Astrocyte (in vitro differentiated cells and primary cell): Measurements from ENCODE around the gene NMNAT3. TPM values are rescaled to one million over a fixed set of nuclear protein-coding genes. Genes with fewer than 3 reads are reported as not detected.

ENCODE experiments used
- DNase-seq: peaks from one replicate; pipeline ENCODE4 v3.0.0-alpha.2; 2010; ENCODE audit warnings: low read depth
- FAIRE-seq: peaks from 2 replicates; lab custom pipeline; 2011; peaks lifted over from hg19 to GRCh38; lab: Jason Lieb, UNC
- H2AFZ ChIP-seq: 2 replicates; pipeline ENCODE4 v1.6.0; 2012; ENCODE audit warnings: low read depth, low read length, inconsistent platforms
- H3K27ac ChIP-seq: 2 replicates; pipeline ENCODE4 v1.5.1; 2011; ENCODE audit warnings: low read depth, low read length, inconsistent platforms
- H3K27me3 ChIP-seq: 2 replicates; pipeline ENCODE4 v1.6.0; 2011; ENCODE audit warnings: low read length, inconsistent platforms; ENCODE audit not compliant: insufficient read depth
- H3K36me3 ChIP-seq: 2 replicates; pipeline ENCODE4 v1.5.1; 2011; ENCODE audit warnings: low read length, inconsistent platforms; ENCODE audit not compliant: insufficient read depth
- H3K4me1 ChIP-seq: 2 replicates; pipeline ENCODE4 v1.5.1; 2011; ENCODE audit warnings: low read length, inconsistent platforms; ENCODE audit not compliant: insufficient read depth
- H3K4me2 ChIP-seq: 2 replicates; pipeline ENCODE4 v1.6.0; 2012; ENCODE audit warnings: low read length, inconsistent platforms
- H3K4me3 ChIP-seq: 2 replicates; pipeline ENCODE4 v1.5.1; 2011; ENCODE audit warnings: low read depth, mild to moderate bottlenecking, low read length, inconsistent platforms; ENCODE audit not compliant: insufficient read depth
- H3K79me2 ChIP-seq: 2 replicates; pipeline ENCODE4 v1.6.0; 2012; ENCODE audit warnings: mild to moderate bottlenecking, low read length, inconsistent platforms; ENCODE audit not compliant: insufficient read depth
- H3K9ac ChIP-seq: 2 replicates; pipeline ENCODE4 v1.6.0; 2012; ENCODE audit warnings: mild to moderate bottlenecking, low read length, inconsistent platforms
- H3K9me3 ChIP-seq: 2 replicates; pipeline ENCODE4 v1.5.1; 2012; ENCODE audit warnings: low read depth, mild to moderate bottlenecking, low read length, inconsistent platforms; ENCODE audit not compliant: insufficient read depth
- H4K20me1 ChIP-seq: 2 replicates; pipeline ENCODE4 v1.6.0; 2012; ENCODE audit warnings: low read length, inconsistent platforms; ENCODE audit not compliant: insufficient read depth
- H3K27ac Mint-ChIP-seq: one replicate; pipeline ENCODE4 v1.8.0; 2021; ENCODE audit warnings: mild to moderate bottlenecking, mixed read lengths; ENCODE audit not compliant: unreplicated experiment
- H3K27me3 Mint-ChIP-seq: one replicate; pipeline ENCODE4 v1.8.0; 2021; ENCODE audit warnings: low read depth, mixed read lengths; ENCODE audit not compliant: unreplicated experiment
- H3K36me3 Mint-ChIP-seq: one replicate; pipeline ENCODE4 v1.8.0; 2021; ENCODE audit warnings: low read depth, mixed read lengths; ENCODE audit not compliant: unreplicated experiment
- H3K4me1 Mint-ChIP-seq: one replicate; pipeline ENCODE4 v1.8.0; 2021; ENCODE audit warnings: low read depth, mixed read lengths; ENCODE audit not compliant: unreplicated experiment
- H3K4me3 Mint-ChIP-seq: one replicate; pipeline ENCODE4 v1.8.0; 2021; ENCODE audit warnings: mild to moderate bottlenecking, moderate library complexity, mixed read lengths; ENCODE audit not compliant: unreplicated experiment
- H3K9me3 Mint-ChIP-seq: one replicate; pipeline ENCODE4 v1.8.0; 2021; ENCODE audit warnings: mild to moderate bottlenecking, mixed read lengths; ENCODE audit not compliant: unreplicated experiment
- CTCF ChIP-seq: IDR thresholded peaks from 2 replicates; pipeline ENCODE4 v1.5.1; 2011; ENCODE audit warnings: low read depth, mild to moderate bottlenecking, inconsistent platforms, low read length, moderate library complexity; ENCODE audit not compliant: insufficient read depth
- EZH2 ChIP-seq: IDR thresholded peaks from 2 replicates; pipeline ENCODE4 v1.6.1; 2012; ENCODE audit warnings: mild to moderate bottlenecking, low read length, inconsistent platforms; ENCODE audit not compliant: insufficient read depth
- total RNA-seq: library from RNA; stranded (reverse); gene quantifications from 2 replicates; pipeline ENCODE4 v1.2.1, GENCODE V29; 2021

The NMNAT3 gene
- total RNA-seq, 1 donor from 2014 or later, result 1.3 TPM

GRCh38 chr3:139695426-139696313, 17.9 kb upstream of the NMNAT3 start:
- no peak for TF ChIP-seq EZH2
- Mint-ChIP-seq H3K4me3 (no peak overlapping the region), H3K36me3 (no peaks in the 10 kb centered on the region), H3K4me1 (peaks cover 4% of the 10 kb centered on the region), H3K9me3 (no peaks in the 10 kb centered on the region), H3K27me3 (peaks cover 13% of the 10 kb centered on the region), H3K27ac (no peak overlapping the region)
- Histone ChIP-seq H3K9me3 (no peaks in the 10 kb centered on the region), H2AFZ (no peak overlapping the region), H3K4me2 (no peak overlapping the region), H3K27ac (no peak overlapping the region), H4K20me1 (no peaks in the 10 kb centered on the region), H3K9ac (no peak overlapping the region), H3K79me2 (no peaks in the 10 kb centered on the region), H3K27me3 (peaks cover 2% of the 10 kb centered on the region), H3K4me3 (no peak overlapping the region), H3K36me3 (no peaks in the 10 kb centered on the region), H3K4me1 (no peaks in the 10 kb centered on the region)
- FAIRE-seq (no peak), DNase-seq (peak; percentile 10)

DNA sequence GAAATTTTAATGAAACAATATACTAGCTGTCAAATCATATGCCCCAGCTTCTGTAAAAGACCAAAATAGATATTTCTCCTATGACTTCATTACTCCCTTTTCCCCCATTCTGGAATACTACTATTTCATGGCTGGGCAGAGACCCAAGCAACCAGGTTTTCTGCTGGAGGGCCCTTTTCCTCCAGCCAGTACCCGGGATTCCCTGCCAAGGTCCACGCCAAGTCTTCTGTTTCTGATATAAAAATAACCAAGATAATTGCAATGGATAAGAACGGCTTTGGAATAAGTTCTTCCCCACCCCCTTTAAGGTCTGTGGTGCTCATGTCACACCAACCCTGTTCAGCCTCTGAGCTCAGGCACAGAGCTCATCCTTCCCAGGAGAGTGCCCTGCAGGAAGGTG, 17.2 kb upstream of the NMNAT3 start:
- Histone ChIP-seq H3K4me1 (no peaks in the 10 kb centered on the region), H2AFZ (no peak overlapping the region), H3K9ac (no peak overlapping the region), H3K4me3 (no peak overlapping the region), H3K79me2 (no peaks in the 10 kb centered on the region), H3K4me2 (no peak overlapping the region), H3K27ac (no peak overlapping the region), H4K20me1 (no peaks in the 10 kb centered on the region), H3K36me3 (no peaks in the 10 kb centered on the region), H3K27me3 (peaks cover 2% of the 10 kb centered on the region), H3K9me3 (no peaks in the 10 kb centered on the region)
- DNase-seq, result no peak
- H3K36me3 Mint-ChIP-seq, result no peaks in the 10 kb centered on the region
- TF ChIP-seq EZH2, result no peak
- TF ChIP-seq CTCF, result no peak
- H3K27me3 Mint-ChIP-seq, result peaks cover 12% of the 10 kb centered on the region
- no peaks in the 10 kb centered on the region for H3K9me3 Mint-ChIP-seq
- no peak overlapping the region for H3K27ac Mint-ChIP-seq
- no peak overlapping the region for H3K4me3 Mint-ChIP-seq
- peaks cover 4% of the 10 kb centered on the region for H3K4me1 Mint-ChIP-seq
- FAIRE-seq, result no peak

- no peaks in the 10 kb centered on the region for H3K79me2 ChIP-seq
- no peaks in the 10 kb centered on the region for H3K36me3 ChIP-seq
- H3K27ac ChIP-seq, result no peak overlapping the region
- H3K27ac Mint-ChIP-seq, result peak overlapping the region; percentile 65
- H3K9me3 Mint-ChIP-seq, result no peaks in the 10 kb centered on the region
- peaks cover 12% of the 10 kb centered on the region for H3K27me3 Mint-ChIP-seq
- H3K36me3 Mint-ChIP-seq, result no peaks in the 10 kb centered on the region
- TF ChIP-seq CTCF (no peak), EZH2 (no peak)
- H3K4me3 ChIP-seq, result no peak overlapping the region
- no peak overlapping the region for H3K4me2 ChIP-seq
- H3K4me3 Mint-ChIP-seq, result no peak overlapping the region
- H4K20me1 ChIP-seq, result no peaks in the 10 kb centered on the region
- H3K4me1 Mint-ChIP-seq, result peaks cover 4% of the 10 kb centered on the region
- no peaks in the 10 kb centered on the region for H3K9me3 ChIP-seq
- peaks cover 2% of the 10 kb centered on the region for H3K27me3 ChIP-seq
- H3K9ac ChIP-seq, result no peak overlapping the region
- H3K4me1 ChIP-seq, result no peaks in the 10 kb centered on the region
- FAIRE-seq (no peak), DNase-seq (no peak)
- no peak overlapping the region for H2AFZ ChIP-seq
These were observed 16.8 kb upstream of the NMNAT3 start for GRCh38 chr3:139694542-139694941.
